Measurements from ENCODE around the gene LRRC73.

DNA sequence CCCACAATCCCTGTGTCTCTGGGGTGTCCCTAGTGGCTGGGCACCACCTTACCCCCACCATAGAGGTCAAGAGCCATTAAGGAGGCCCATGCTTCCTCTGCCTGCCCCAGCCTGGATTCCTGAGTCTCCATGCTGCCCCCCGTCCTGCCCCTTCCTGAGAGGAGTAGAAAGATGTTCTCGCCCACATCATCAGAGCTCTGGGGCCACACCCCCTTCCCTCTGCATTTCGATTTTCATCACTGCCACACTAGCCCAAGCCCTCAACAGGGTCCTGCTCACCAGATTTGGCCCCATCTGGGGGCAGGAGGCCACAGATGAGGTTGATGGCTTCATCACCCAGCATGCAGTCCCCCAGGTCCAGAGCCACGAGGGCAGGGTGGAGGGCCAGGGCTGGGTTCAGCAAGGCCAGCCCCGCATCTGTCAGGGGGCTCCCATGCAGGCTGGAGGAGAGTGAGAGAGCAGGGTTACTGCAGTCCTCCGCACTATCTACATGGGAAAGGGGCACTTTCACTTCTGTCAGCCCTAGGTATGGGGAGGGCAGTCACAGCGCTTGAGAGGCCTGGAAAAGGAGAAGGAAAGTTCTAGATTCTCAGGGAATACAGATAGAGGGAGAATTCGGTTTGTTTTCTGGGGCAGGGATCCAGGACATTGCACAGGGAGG, 1.5 kb downstream of the LRRC73 start:
- TF ChIP-seq, protein P1, sequence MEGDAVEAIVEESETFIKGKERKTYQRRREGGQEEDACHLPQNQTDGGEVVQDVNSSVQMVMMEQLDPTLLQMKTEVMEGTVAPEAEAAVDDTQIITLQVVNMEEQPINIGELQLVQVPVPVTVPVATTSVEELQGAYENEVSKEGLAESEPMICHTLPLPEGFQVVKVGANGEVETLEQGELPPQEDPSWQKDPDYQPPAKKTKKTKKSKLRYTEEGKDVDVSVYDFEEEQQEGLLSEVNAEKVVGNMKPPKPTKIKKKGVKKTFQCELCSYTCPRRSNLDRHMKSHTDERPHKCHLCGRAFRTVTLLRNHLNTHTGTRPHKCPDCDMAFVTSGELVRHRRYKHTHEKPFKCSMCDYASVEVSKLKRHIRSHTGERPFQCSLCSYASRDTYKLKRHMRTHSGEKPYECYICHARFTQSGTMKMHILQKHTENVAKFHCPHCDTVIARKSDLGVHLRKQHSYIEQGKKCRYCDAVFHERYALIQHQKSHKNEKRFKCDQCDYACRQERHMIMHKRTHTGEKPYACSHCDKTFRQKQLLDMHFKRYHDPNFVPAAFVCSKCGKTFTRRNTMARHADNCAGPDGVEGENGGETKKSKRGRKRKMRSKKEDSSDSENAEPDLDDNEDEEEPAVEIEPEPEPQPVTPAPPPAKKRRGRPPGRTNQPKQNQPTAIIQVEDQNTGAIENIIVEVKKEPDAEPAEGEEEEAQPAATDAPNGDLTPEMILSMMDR (conservative IDR thresholded peaks at IDR 0.05; ENCODE audit: low read depth, low read length), result no peak
- TF ChIP-seq EZH2 (IDR thresholded peaks at IDR 0.05; ENCODE audit: borderline replicate concordance, low read depth, low read length, poor library complexity, severe bottlenecking), result no peak

Measured in A673 (cell line).